NCI-H82 (cell line): Measurements from ENCODE around the gene COX20.

Experiments
- DNase-seq: peaks from one replicate; lab custom pipeline; 2025; lab: John Stamatoyannopoulos, UW

COX20 gene

GRCh38 chr1:244874974-244875579 is 39.6 kb downstream of the COX20 start:
- DNase-seq = no peak

GRCh38 chr1:244876228-244876910 is 40.9 kb downstream of the COX20 start:
- no peak for DNase-seq

- no peak for DNase-seq
Measured at GRCh38 chr1:244878681-244879080, 43.2 kb downstream of the COX20 start.

GRCh38 chr1:244881552-244882280 is 46.3 kb downstream of the COX20 start:
- DNase-seq = no peak

GRCh38 chr1:244887281-244887680 is 51.8 kb downstream of the COX20 start:
- no peak for DNase-seq

GRCh38 chr1:244893836-244894235 is 58.4 kb downstream of the COX20 start:
- no peak for DNase-seq
